GM12878 (cell line): ENCODE data around the gene SRSF11. TPM values are rescaled to one million over a fixed set of nuclear protein-coding genes. Genes with fewer than 3 reads are reported as not detected.

Experiments
- ATAC-seq: fragments of 200-7000 bp; cut with Tn5 transposase; 3 replicates; pipeline ENCODE4 v1.9.1; 2020; ENCODE audit warnings: mild to moderate bottlenecking, moderate library complexity
- BruUV-seq: library from RNA; stranded (reverse); fragments of 400-500 nt; replicated peaks from 2 replicates; lab custom pipeline; 2021; lab: Mats Ljungman, UMichigan
- CTCF ChIA-PET: fragments of 300-600 bp; sonication (Branson Sonifier 250); formaldehyde crosslinking; extraction: SDS; loops from one replicate; lab custom pipeline; 2021; ENCODE audit warnings: inconsistent platforms; lab: Yijun Ruan, JAX
- POLR2A ChIA-PET: fragments of 350-600 bp; formaldehyde crosslinking; extraction: SDS; loops from one replicate; lab custom pipeline; 2021; ENCODE audit warnings: inconsistent platforms; lab: Charles Lee
- RAD21 ChIA-PET: fragments of 300-600 bp; sonication (Branson Sonifier 250); formaldehyde crosslinking; loops from one replicate; lab custom pipeline; 2023; ENCODE audit warnings: antibody characterized with exemption; ENCODE audit not compliant: unreplicated experiment; lab: Charles Lee
- SMC1A ChIA-PET: fragments of 300-600 bp; sonication (Branson Sonifier 250); formaldehyde crosslinking; loops from one replicate; lab custom pipeline; 2023; ENCODE audit not compliant: unreplicated experiment, uncharacterized antibody; lab: Charles Lee
- DNase-seq: peaks from one replicate; pipeline ENCODE4 v3.0.0-alpha.2; 2011; ENCODE audit warnings: low read depth, low spot score
- FAIRE-seq: peaks from 3 replicates; lab custom pipeline; 2011; peaks lifted over from hg19 to GRCh38; lab: Jason Lieb, UNC
- H2AFZ ChIP-seq: 2 replicates; pipeline ENCODE4 v1.6.0; 2011; ENCODE audit warnings: low read depth, low read length, control low read depth; ENCODE audit not compliant: control insufficient read depth
- H3K27ac ChIP-seq: 2 replicates; pipeline ENCODE4 v1.5.1; 2011; ENCODE audit warnings: control low read depth; ENCODE audit not compliant: control insufficient read depth, insufficient read depth
- H3K27me3 ChIP-seq, 2 experiments: replicated peaks in 1 of 2; 2 replicates each; pipeline versions ENCODE4 v1.6.0 to v1.6.1; 2011; ENCODE audit warnings: low read length in 1 of 2; ENCODE audit not compliant: control insufficient read depth in 2 of 2, insufficient read depth in 2 of 2
- H3K36me3 ChIP-seq, 2 experiments: 2 replicates each; pipeline ENCODE4 v1.5.1; 2011; ENCODE audit warnings: low read length in 1 of 2; ENCODE audit not compliant: control insufficient read depth in 2 of 2, insufficient read depth in 2 of 2
- H3K4me1 ChIP-seq: 2 replicates; pipeline ENCODE4 v1.6.1; 2011; ENCODE audit warnings: mild to moderate bottlenecking, low read length, moderate library complexity, mixed read lengths; ENCODE audit not compliant: control insufficient read depth, insufficient read depth
- H3K4me2 ChIP-seq: 2 replicates; pipeline ENCODE4 v1.6.0; 2011; ENCODE audit warnings: control low read depth; ENCODE audit not compliant: control insufficient read depth, insufficient read depth
- H3K4me3 ChIP-seq: fragments of 200-600 bp; sonication (generic); 2 replicates; pipeline ENCODE4 v1.5.1; 2016
- H3K79me2 ChIP-seq: 2 replicates; pipeline ENCODE4 v1.6.0; 2011; ENCODE audit warnings: low read length; ENCODE audit not compliant: control insufficient read depth, insufficient read depth
- H3K9ac ChIP-seq: 2 replicates; pipeline ENCODE4 v1.8.0; 2011; ENCODE audit warnings: low read length, control low read depth, mixed read lengths; ENCODE audit not compliant: control insufficient read depth, insufficient read depth
- H3K9me3 ChIP-seq: replicated peaks from 3 replicates; pipeline ENCODE4 v1.5.1; 2011; ENCODE audit warnings: mild to moderate bottlenecking, low read length; ENCODE audit not compliant: control insufficient read depth, insufficient read depth
- H4K20me1 ChIP-seq: 2 replicates; pipeline ENCODE4 v1.6.0; 2011; ENCODE audit not compliant: control insufficient read depth, insufficient read depth
- BACH1 ChIP-seq: fragments of 450-650 bp; IDR thresholded peaks from 2 replicates; pipeline ENCODE4 v1.6.1; 2017; ENCODE audit warnings: mild to moderate bottlenecking, borderline replicate concordance
- BMI1 ChIP-seq: fragments of 450-650 bp; IDR thresholded peaks from 2 replicates; pipeline ENCODE4 v1.6.1; 2016; ENCODE audit warnings: mild to moderate bottlenecking, moderate library complexity, borderline replicate concordance
- BRCA1 ChIP-seq: IDR thresholded peaks from 2 replicates; pipeline ENCODE4 v1.6.1; 2011; ENCODE audit warnings: low read depth, low read length, improper control_type of control experiment
- CHD2 ChIP-seq: IDR thresholded peaks from 2 replicates; pipeline ENCODE4 v1.6.1; 2011; ENCODE audit warnings: low read depth, low read length, improper control_type of control experiment, borderline replicate concordance
- CHD4 ChIP-seq: fragments of 200-600 bp; sonication (generic); IDR thresholded peaks from 2 replicates; pipeline ENCODE4 v1.6.1; 2016; ENCODE audit warnings: mild to moderate bottlenecking
- E4F1 ChIP-seq: fragments of 450-650 bp; IDR thresholded peaks from 2 replicates; pipeline ENCODE4 v1.6.1; 2018; ENCODE audit warnings: borderline replicate concordance, mild to moderate bottlenecking; ENCODE audit not compliant: partially characterized antibody
- EP300 ChIP-seq, 2 experiments: fragments of 150-350 bp in 1 of 2; IDR thresholded peaks; 2 replicates each; pipeline ENCODE4 v1.6.1; 2011 to 2012; ENCODE audit warnings: low read depth in 2 of 2, low read length in 2 of 2, borderline replicate concordance in 1 of 2, improper control_type of control experiment in 1 of 2, inconsistent platforms in 1 of 2; ENCODE audit not compliant: control insufficient read depth in 1 of 2
- GATAD2B ChIP-seq: fragments of 450-650 bp; conservative IDR thresholded peaks from 2 replicates; pipeline ENCODE4 v1.6.1; 2017; ENCODE audit warnings: low read depth, mild to moderate bottlenecking, moderate library complexity
- HDAC2 ChIP-seq: fragments of 200-600 bp; sonication (generic); IDR thresholded peaks from 2 replicates; pipeline ENCODE4 v1.6.1; 2017
- MYB ChIP-seq: fragments of 150-350 bp; IDR thresholded peaks from 2 replicates; pipeline ENCODE4 v1.6.1; 2014; ENCODE audit warnings: mild to moderate bottlenecking, low read depth, low read length, borderline replicate concordance
- PBX3 ChIP-seq: IDR thresholded peaks from 2 replicates; pipeline ENCODE4 v1.6.1; 2011; ENCODE audit warnings: mild to moderate bottlenecking, low read depth, low read length, moderate library complexity; ENCODE audit not compliant: insufficient replicate concordance
- POLR2A ChIP-seq: IDR thresholded peaks from 2 replicates; pipeline ENCODE4 v1.6.1; 2011; ENCODE audit warnings: low read depth, mild to moderate bottlenecking, low read length
- RB1 ChIP-seq: fragments of 450-650 bp; formaldehyde crosslinking; IDR thresholded peaks from 2 replicates; pipeline ENCODE4 v1.6.1; 2017; ENCODE audit warnings: mild to moderate bottlenecking, borderline replicate concordance
- SP1 ChIP-seq: IDR thresholded peaks from one replicate; pipeline ENCODE4 v1.6.1; 2011; ENCODE audit warnings: low read depth, low read length
- TCF12 ChIP-seq: IDR thresholded peaks from 2 replicates; pipeline ENCODE4 v1.6.1; 2011; ENCODE audit warnings: low read depth, mild to moderate bottlenecking, low read length
- ZBTB11 ChIP-seq: fragments of 450-650 bp; formaldehyde crosslinking; IDR thresholded peaks from 2 replicates; pipeline ENCODE4 v1.5.0; 2022; ENCODE audit warnings: mild to moderate bottlenecking, missing genetic modification characterization
- ZNF24 ChIP-seq: fragments of 450-650 bp; IDR thresholded peaks from 2 replicates; pipeline ENCODE4 v1.6.1; 2017; ENCODE audit warnings: antibody characterized with exemption, mild to moderate bottlenecking
- in situ Hi-C: fragments of 300-500 bp; cut with MboI; formaldehyde crosslinking; loops from 9 replicates; pipeline ENCODE4 v1.14.3; 2018; ENCODE audit warnings: mixed read lengths
- intact Hi-C: fragments of 100-400 bp; cut with micrococcal nuclease; formaldehyde crosslinking; loops from one replicate; pipeline ENCODE4 v1.14.2; 2022; ENCODE audit not compliant: unreplicated experiment
- polyA plus RNA-seq, 11 experiments: library from polyadenylated mRNA; depleted of rRNA in 4 of 11; unstranded in 6 of 11; stranded (reverse) in 5 of 11; fragments of >200 nt; fragmentation: Nextera tagmentation in 4 of 11; fragmentation: Illumina TruSeq in 1 of 11; extraction: Ambion mirVana in 4 of 11; extraction: Trizol in 1 of 11; gene quantifications; 1 replicate in 1 of 11; 2 replicates in 10 of 11; pipeline versions ENCODE4 v1.2.1 to v1.2.3, GENCODE V29; 2011 to 2016; ENCODE audit warnings: inconsistent platforms in 2 of 11, missing spikeins in 2 of 11, low read depth in 1 of 11
- total RNA-seq, 4 experiments: library from RNA; depleted of rRNA in 3 of 4; stranded (reverse); fragments of >200 nt in 3 of 4; fragmentation: Illumina TruSeq in 1 of 4; extraction: Trizol in 1 of 4; gene quantifications; 2 replicates each; pipeline versions ENCODE4 v1.2.1 to v1.2.3, GENCODE V29; 2013 to 2021

SRSF11 gene
- total and polyA plus RNA-seq, 10 of the 15 experiments (the other 5 are each of a cell fraction or from before 2014, with no cell fraction given), result 83.0 to 424 (median 207) TPM

GRCh38 chr1:70247122-70247521 lies 25.9 kb downstream of the SRSF11 start:
- Histone ChIP-seq H3K79me2 (no peaks in the 10 kb centered on the region), H4K20me1 (no peaks in the 10 kb centered on the region), H2AFZ (no peak overlapping the region), H3K9ac (no peak overlapping the region), H3K4me2 (no peak overlapping the region), H3K9me3 (no peaks in the 10 kb centered on the region), H3K4me1 (no peaks in the 10 kb centered on the region), H3K27ac (no peak overlapping the region), H3K27me3 (no peaks in the 10 kb centered on the region), H3K36me3 (peaks cover 6 to 39% of the 10 kb centered on the region in 2 experiments), H3K4me3 (no peak overlapping the region)
- RAD21 ChIA-PET, result interaction anchor here (1.2 kb wide), 1 partner anchor 164 kb away, joined by 4 read pairs; the partner anchor contains the start of gene CTH
- no peak for ATAC-seq
- intact Hi-C loops (loop anchor here (5.0 kb wide), 1 partner anchor 115 kb away; no protein-coding TSS in a partner anchor), in situ Hi-C loops (no loop called here)
- CTCF ChIA-PET, result interaction anchor here (2.4 kb wide), 1 partner anchor 16 kb away, joined by 5 read pairs; no protein-coding TSS in a partner anchor
- SMC1A ChIA-PET, result interaction anchor here (1.0 to 1.2 kb wide), 3 partner anchors 19 to 37 kb away, joined by 3 read pairs; partner anchors contain the start of gene SRSF11
- no TSS peak for BruUV-seq
- POLR2A ChIA-PET, result no interaction called here
- FAIRE-seq, result no peak
- DNase-seq, result no peak
- TF ChIP-seq SP1 (no peak), ZBTB11 (no peak), GATAD2B (no peak), BACH1 (no peak), TCF12 (no peak), BRCA1 (no peak), E4F1 (no peak), BMI1 (no peak), CHD2 (no peak), ZNF24 (no peak), POLR2A (no peak), HDAC2 (no peak), EP300 (IDR thresholded peaks at IDR 0.05; ENCODE audit: borderline replicate concordance in 1 of 2, control insufficient read depth in 1 of 2, low read depth in 2 of 2, low read length in 2 of 2) (no peak), MYB (no peak), RB1 (no peak), PBX3 (no peak), CHD4 (no peak)
